PC-9 (cell line): ENCODE data around the gene SMIM17. TPM values are rescaled to one million over a fixed set of nuclear protein-coding genes. Genes with fewer than 3 reads are reported as not detected.

ENCODE experiments used
- BruUV-seq: library from RNA; stranded (reverse); fragments of 400-500 nt; replicated peaks from 2 replicates; lab custom pipeline; 2021; lab: Mats Ljungman, UMichigan
- CTCF ChIA-PET: fragments of 300-600 bp; sonication (Branson Sonifier 250); formaldehyde crosslinking; loops from one replicate; lab custom pipeline; 2022; ENCODE audit warnings: antibody characterized with exemption; lab: Charles Lee
- POLR2A ChIA-PET: fragments of 300-600 bp; sonication (Branson Sonifier 250); formaldehyde crosslinking; loops from one replicate; lab custom pipeline; 2022; ENCODE audit warnings: antibody characterized with exemption; ENCODE audit not compliant: unreplicated experiment; lab: Charles Lee
- DNase-seq, 2 experiments: peaks; one replicate each; pipeline versions ENCODE4 v3.0.0 to v3.0.0-alpha.2; 2015 to 2022; ENCODE audit warnings: mixed read lengths in 1 of 2
- H2AFZ ChIP-seq: fragments of 200-600 bp; sonication (generic); 2 replicates; pipeline ENCODE4 v1.8.1; 2017; ENCODE audit warnings: antibody characterized with exemption
- H3F3A ChIP-seq: fragments of 200-600 bp; sonication (generic); 2 replicates; pipeline ENCODE4 v1.8.1; 2017; ENCODE audit warnings: antibody characterized with exemption, mild to moderate bottlenecking, low read depth; ENCODE audit not compliant: insufficient read depth
- H3K27ac ChIP-seq: fragments of 200-600 bp; sonication (generic); 2 replicates; pipeline ENCODE4 v1.6.1; 2016; ENCODE audit warnings: mixed run types
- H3K27me3 ChIP-seq: fragments of 200-600 bp; sonication (generic); 2 replicates; pipeline ENCODE4 v1.6.1; 2016; ENCODE audit warnings: low read depth, mixed run types; ENCODE audit not compliant: insufficient read depth
- H3K36me3 ChIP-seq: fragments of 200-600 bp; sonication (generic); 2 replicates; pipeline ENCODE4 v1.6.1; 2016; ENCODE audit warnings: low read depth, mixed run types
- H3K4me1 ChIP-seq: fragments of 200-600 bp; sonication (generic); replicated peaks from 2 replicates; pipeline ENCODE4 v1.6.1; 2016; ENCODE audit warnings: mixed run types; ENCODE audit not compliant: insufficient read depth
- H3K4me2 ChIP-seq: fragments of 200-600 bp; sonication (generic); 2 replicates; pipeline ENCODE4 v1.6.1; 2017; ENCODE audit warnings: mixed run types
- H3K4me3 ChIP-seq: fragments of 200-600 bp; sonication (generic); 2 replicates; pipeline ENCODE4 v1.6.1; 2016; ENCODE audit warnings: mixed run types
- H3K79me2 ChIP-seq: fragments of 200-600 bp; sonication (generic); 2 replicates; pipeline ENCODE4 v1.6.1; 2017; ENCODE audit warnings: low read depth, mixed run types
- H3K9me2 ChIP-seq: fragments of 200-600 bp; sonication (generic); 2 replicates; pipeline ENCODE4 v1.8.1; 2017; ENCODE audit warnings: mild to moderate bottlenecking; ENCODE audit not compliant: insufficient read depth
- H3K9me3 ChIP-seq: fragments of 200-600 bp; sonication (generic); 2 replicates; pipeline ENCODE4 v1.8.1; 2016; ENCODE audit warnings: low read depth; ENCODE audit not compliant: insufficient read depth
- H4K20me1 ChIP-seq: fragments of 200-600 bp; sonication (generic); 2 replicates; pipeline ENCODE4 v1.8.1; 2017; ENCODE audit not compliant: insufficient read depth
- EZH2 ChIP-seq: fragments of 200-600 bp; sonication (generic); IDR thresholded peaks from 2 replicates; pipeline ENCODE4 v1.8.0; 2017; ENCODE audit warnings: antibody characterized with exemption, low read depth
- intact Hi-C: fragments of 100-400 bp; cut with micrococcal nuclease; formaldehyde crosslinking; loops from one replicate; pipeline ENCODE4 v1.10.0; 2022; ENCODE audit not compliant: unreplicated experiment
- total RNA-seq: library from RNA; stranded (reverse); gene quantifications from 2 replicates; pipeline ENCODE4 v1.2.3, GENCODE V29; 2021
- TF ChIP-seq, protein P1 (sequence below): fragments of 200-600 bp; sonication (generic); conservative IDR thresholded peaks from 2 replicates; pipeline ENCODE4 v1.6.1; 2017; ENCODE audit warnings: mixed run types, antibody characterized with exemption, mild to moderate bottlenecking, moderate library complexity

SMIM17 gene
- total RNA-seq, 1 experiment from 2014 or later = 0.33 TPM

DNA sequence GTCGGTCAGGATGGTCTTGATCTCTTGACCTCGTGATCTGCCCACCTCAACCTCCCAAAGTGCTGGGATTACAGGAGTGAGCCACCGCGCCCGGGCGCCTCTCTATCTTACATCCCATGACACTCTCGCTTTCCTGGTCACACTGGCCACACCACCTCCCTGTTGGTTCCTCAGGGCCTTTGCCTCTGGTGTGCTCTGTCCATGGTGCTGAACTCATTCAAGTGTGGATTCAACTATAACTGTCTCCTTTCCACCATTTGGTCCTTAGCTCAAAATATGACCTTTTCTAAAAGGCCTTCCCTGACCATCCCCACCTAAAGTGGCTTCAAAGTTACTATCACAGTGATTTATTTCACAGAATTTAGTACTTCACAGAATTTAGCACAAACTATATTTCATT lies 3.7 kb upstream of the SMIM17 start:
- Histone ChIP-seq H3K4me2 (no peak overlapping the region), H3K4me1 (no peaks in the 10 kb centered on the region), H3K4me3 (no peak overlapping the region), H3F3A (no peaks in the 10 kb centered on the region), H3K27ac (no peak overlapping the region), H3K27me3 (peaks cover 16% of the 10 kb centered on the region), H4K20me1 (no peaks in the 10 kb centered on the region), H3K9me3 (no peaks in the 10 kb centered on the region; the same call in 1 of the 2 replicates), H2AFZ (no peak overlapping the region), H3K36me3 (no peaks in the 10 kb centered on the region), H3K79me2 (no peaks in the 10 kb centered on the region), H3K9me2 (no peaks in the 10 kb centered on the region)
- no TSS peak for BruUV-seq
- DNase-seq = peak in 1 of 2 experiments; percentile 16
- ChIA-PET POLR2A (no interaction called here), CTCF (no interaction called here)
- TF ChIP-seq EZH2 = no peak
- TF ChIP-seq, protein P1, sequence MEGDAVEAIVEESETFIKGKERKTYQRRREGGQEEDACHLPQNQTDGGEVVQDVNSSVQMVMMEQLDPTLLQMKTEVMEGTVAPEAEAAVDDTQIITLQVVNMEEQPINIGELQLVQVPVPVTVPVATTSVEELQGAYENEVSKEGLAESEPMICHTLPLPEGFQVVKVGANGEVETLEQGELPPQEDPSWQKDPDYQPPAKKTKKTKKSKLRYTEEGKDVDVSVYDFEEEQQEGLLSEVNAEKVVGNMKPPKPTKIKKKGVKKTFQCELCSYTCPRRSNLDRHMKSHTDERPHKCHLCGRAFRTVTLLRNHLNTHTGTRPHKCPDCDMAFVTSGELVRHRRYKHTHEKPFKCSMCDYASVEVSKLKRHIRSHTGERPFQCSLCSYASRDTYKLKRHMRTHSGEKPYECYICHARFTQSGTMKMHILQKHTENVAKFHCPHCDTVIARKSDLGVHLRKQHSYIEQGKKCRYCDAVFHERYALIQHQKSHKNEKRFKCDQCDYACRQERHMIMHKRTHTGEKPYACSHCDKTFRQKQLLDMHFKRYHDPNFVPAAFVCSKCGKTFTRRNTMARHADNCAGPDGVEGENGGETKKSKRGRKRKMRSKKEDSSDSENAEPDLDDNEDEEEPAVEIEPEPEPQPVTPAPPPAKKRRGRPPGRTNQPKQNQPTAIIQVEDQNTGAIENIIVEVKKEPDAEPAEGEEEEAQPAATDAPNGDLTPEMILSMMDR = no peak
- intact Hi-C loops = no loop called here

DNA sequence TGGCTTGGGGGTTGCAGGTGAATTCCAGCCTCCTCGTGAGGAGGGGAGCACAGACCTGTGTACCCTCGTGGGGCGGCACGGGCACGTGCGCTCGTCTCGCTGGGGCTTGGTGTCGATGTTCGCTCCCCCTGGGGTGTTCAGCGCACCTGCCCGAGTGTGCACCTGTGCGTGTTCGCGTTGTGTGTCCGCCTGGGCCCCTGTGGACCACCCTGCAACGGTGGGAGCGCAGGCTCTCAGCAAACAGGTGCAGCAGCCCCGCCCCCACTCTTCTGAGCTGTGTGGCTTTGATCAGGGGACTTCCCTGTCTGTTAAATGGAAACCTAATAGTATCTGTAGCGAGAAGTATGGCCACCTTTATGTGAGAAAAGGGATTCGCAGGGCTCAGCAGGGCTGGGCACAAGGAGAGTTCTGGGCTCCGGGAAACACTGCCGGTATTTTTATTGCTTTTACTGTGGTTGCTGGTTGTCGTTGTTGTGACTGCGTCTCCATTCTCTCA lies 549 bp downstream of the SMIM17 start:
- no peak overlapping the region for H2AFZ ChIP-seq
- H3K4me3 ChIP-seq = no peak overlapping the region
- H3K9me3 ChIP-seq = no peaks in the 10 kb centered on the region
- intact Hi-C loops = no loop called here
- no peak overlapping the region for H3K27ac ChIP-seq
- H3F3A ChIP-seq = no peaks in the 10 kb centered on the region
- DNase-seq = no peak
- no peaks in the 10 kb centered on the region for H3K36me3 ChIP-seq
- H4K20me1 ChIP-seq = no peaks in the 10 kb centered on the region
- H3K27me3 ChIP-seq = peaks cover 20% of the 10 kb centered on the region
- no peaks in the 10 kb centered on the region for H3K79me2 ChIP-seq
- BruUV-seq = no TSS peak
- no peaks in the 10 kb centered on the region for H3K9me2 ChIP-seq
- ChIA-PET CTCF (no interaction called here), POLR2A (no interaction called here)
- no peaks in the 10 kb centered on the region for H3K4me1 ChIP-seq
- H3K4me2 ChIP-seq = no peak overlapping the region
- TF ChIP-seq EZH2 = no peak
- TF ChIP-seq, protein P1 = no peak

DNA sequence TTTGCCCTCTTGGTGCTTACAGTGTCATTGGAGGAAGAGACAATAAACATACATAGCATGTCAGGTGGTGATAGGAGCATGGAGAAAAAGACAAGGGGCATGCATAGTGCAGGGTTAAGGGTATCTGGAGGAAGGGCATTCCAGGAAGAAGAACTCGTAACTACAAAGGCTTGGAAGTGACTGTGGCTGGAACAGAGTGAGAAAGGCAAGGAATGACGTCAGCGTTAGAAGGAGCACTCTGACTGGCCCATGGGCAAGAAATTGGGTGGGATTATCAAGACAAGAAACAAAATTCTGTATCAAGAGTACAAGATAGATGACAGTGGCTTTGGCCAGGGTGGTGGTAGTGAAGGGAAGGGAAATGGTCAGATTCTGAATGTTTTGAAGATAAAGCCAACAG lies 11.2 kb downstream of the SMIM17 start:
- H3K4me3 ChIP-seq = no peak overlapping the region
- H3F3A ChIP-seq = no peaks in the 10 kb centered on the region
- no TSS peak for BruUV-seq
- H3K9me2 ChIP-seq = no peaks in the 10 kb centered on the region
- no peak overlapping the region for H3K27ac ChIP-seq
- intact Hi-C loops = no loop called here
- H3K27me3 ChIP-seq = 0 out of 2 replicates have a peak, but pooled peaks cover 5% of the 10 kb centered on the region
- no peak for DNase-seq
- no peaks in the 10 kb centered on the region for H3K36me3 ChIP-seq
- H3K4me2 ChIP-seq = no peak overlapping the region
- H3K4me1 ChIP-seq = no peaks in the 10 kb centered on the region
- ChIA-PET POLR2A (no interaction called here), CTCF (no interaction called here)
- H4K20me1 ChIP-seq = no peaks in the 10 kb centered on the region
- TF ChIP-seq, protein P1 = no peak
- H3K79me2 ChIP-seq = no peaks in the 10 kb centered on the region
- H3K9me3 ChIP-seq = no peaks in the 10 kb centered on the region; the same call in 1 of the 2 replicates
- H2AFZ ChIP-seq = no peak overlapping the region
